ENCODE results near the gene ZXDC. TPM values are rescaled to one million over a fixed set of nuclear protein-coding genes. Genes with fewer than 3 reads are reported as not detected.
A peak's percentile ranks its signal among the peaks of the same experiment; 100 is the strongest.

ZXDC gene
- total RNA-seq, result 29.2 and 29.4 TPM in 2 replicates

- Mint-ChIP-seq H3K27ac (peak within 1 kb of the TSS; percentile 93), H3K4me3 (peak within 1 kb of the TSS; percentile 95), H3K9me3 (no peaks in the 10 kb centered on the region), H3K27me3 (peaks cover 3% of the 10 kb centered on the region), H3K4me1 (peaks cover 29% of the 10 kb centered on the region), H3K36me3 (ENCODE audit: low read depth) (peaks cover 29% of the 10 kb centered on the region)
- intact Hi-C loops (cut with micrococcal nuclease), result loop anchor here (1.0 to 10.0 kb wide), 8 partner anchors 118 to 1639 kb away; partner anchors contain the start of genes KLF15, OSBPL11, PLXNA1 and SEC61A1
- peak; percentile 97 for DNase-seq
Measured at GRCh38 chr3:126475413-126476114, at the start of gene ZXDC. Gene ZXDC (minus strand): TSS chr3:126475891. CDS start chr3:126475865, 26 bp downstream.

- intact Hi-C loops (cut with micrococcal nuclease), result no loop called here
- H3K27me3 Mint-ChIP-seq, result peaks cover 15% of the 10 kb centered on the region
- no peaks in the 10 kb centered on the region for H3K9me3 Mint-ChIP-seq
- H3K4me3 Mint-ChIP-seq, result no peak overlapping the region
- no peak for DNase-seq
- H3K4me1 Mint-ChIP-seq, result peaks cover 2% of the 10 kb centered on the region
- no peaks in the 10 kb centered on the region for H3K36me3 Mint-ChIP-seq (ENCODE audit: low read depth)
- H3K27ac Mint-ChIP-seq, result no peak overlapping the region
Measured at GRCh38 chr3:126525091-126525852, 49.6 kb upstream of the ZXDC start.

GRCh38 chr3:126524429-126524988 lies 48.8 kb upstream of the ZXDC start:
- DNase-seq, result no peak
- H3K4me3 Mint-ChIP-seq, result no peak overlapping the region

GRCh38 chr3:126523745-126524428 lies 48.2 kb upstream of the ZXDC start, which contains the start of gene CHST13:
Gene CHST13 (plus strand): TSS chr3:126524155. CDS start chr3:126524333, 178 bp downstream.
- H3K27me3 Mint-ChIP-seq, result peaks cover 15% of the 10 kb centered on the region
- intact Hi-C loops (cut with micrococcal nuclease), result loop anchor here (2.0 kb wide), 1 partner anchor 931 kb away; no protein-coding TSS in a partner anchor
- DNase-seq, result no peak
- no peaks in the 10 kb centered on the region for H3K4me1 Mint-ChIP-seq
- no peaks in the 10 kb centered on the region for H3K36me3 Mint-ChIP-seq (ENCODE audit: low read depth)
- H3K27ac Mint-ChIP-seq, result no peak within 1 kb of the TSS
- H3K9me3 Mint-ChIP-seq, result no peaks in the 10 kb centered on the region
- H3K4me3 Mint-ChIP-seq, result no peak within 1 kb of the TSS

More at GRCh38 chr3:126524429-126524988, 48.8 kb upstream of the ZXDC start:
- Mint-ChIP-seq H3K9me3 (no peaks in the 10 kb centered on the region), H3K36me3 (ENCODE audit: low read depth) (no peaks in the 10 kb centered on the region), H3K27me3 (peaks cover 15% of the 10 kb centered on the region), H3K27ac (no peak overlapping the region), H3K4me1 (no peaks in the 10 kb centered on the region)
- intact Hi-C loops (cut with micrococcal nuclease), result no loop called here

- Mint-ChIP-seq H3K4me3 (no peak overlapping the region), H3K4me1 (no peaks in the 10 kb centered on the region), H3K27ac (no peak overlapping the region), H3K27me3 (peaks cover 15% of the 10 kb centered on the region), H3K36me3 (ENCODE audit: low read depth) (no peaks in the 10 kb centered on the region), H3K9me3 (no peaks in the 10 kb centered on the region)
- intact Hi-C loops (cut with micrococcal nuclease), result loop anchor here (1.0 to 2.0 kb wide), 2 partner anchors 932 to 1022 kb away; no protein-coding TSS in a partner anchor
- peak; percentile 82 for DNase-seq
Measured at GRCh38 chr3:126522363-126522788, 46.7 kb upstream of the ZXDC start.

GRCh38 chr3:126521122-126521891 lies 45.6 kb upstream of the ZXDC start:
- peaks cover 15% of the 10 kb centered on the region for H3K27me3 Mint-ChIP-seq
- no peaks in the 10 kb centered on the region for H3K36me3 Mint-ChIP-seq (ENCODE audit: low read depth)
- H3K4me3 Mint-ChIP-seq, result no peak overlapping the region
- H3K27ac Mint-ChIP-seq, result no peak overlapping the region
- H3K4me1 Mint-ChIP-seq, result no peaks in the 10 kb centered on the region
- DNase-seq, result no peak
- no peaks in the 10 kb centered on the region for H3K9me3 Mint-ChIP-seq
- intact Hi-C loops (cut with micrococcal nuclease), result no loop called here

- no peaks in the 10 kb centered on the region for H3K9me3 Mint-ChIP-seq
- H3K4me1 Mint-ChIP-seq, result no peaks in the 10 kb centered on the region
- H3K27me3 Mint-ChIP-seq, result peaks cover 14% of the 10 kb centered on the region
- no peak overlapping the region for H3K27ac Mint-ChIP-seq
- intact Hi-C loops (cut with micrococcal nuclease), result no loop called here
- H3K36me3 Mint-ChIP-seq (ENCODE audit: low read depth), result no peaks in the 10 kb centered on the region
- H3K4me3 Mint-ChIP-seq, result no peak overlapping the region
- no peak for DNase-seq
Measured at GRCh38 chr3:126519506-126520455, 44.1 kb upstream of the ZXDC start.

- H3K27me3 Mint-ChIP-seq, result peaks cover 11% of the 10 kb centered on the region
- no peak overlapping the region for H3K27ac Mint-ChIP-seq
- H3K4me1 Mint-ChIP-seq, result no peaks in the 10 kb centered on the region
- H3K4me3 Mint-ChIP-seq, result no peak overlapping the region
- no peak for DNase-seq
- no peaks in the 10 kb centered on the region for H3K9me3 Mint-ChIP-seq
- intact Hi-C loops (cut with micrococcal nuclease), result no loop called here
- no peaks in the 10 kb centered on the region for H3K36me3 Mint-ChIP-seq (ENCODE audit: low read depth)
Measured at GRCh38 chr3:126518779-126519177, 43.1 kb upstream of the ZXDC start.

- intact Hi-C loops (cut with micrococcal nuclease), result no loop called here
- H3K27ac Mint-ChIP-seq, result no peak overlapping the region
- H3K9me3 Mint-ChIP-seq, result no peaks in the 10 kb centered on the region
- peaks cover 7% of the 10 kb centered on the region for H3K27me3 Mint-ChIP-seq
- H3K4me1 Mint-ChIP-seq, result no peaks in the 10 kb centered on the region
- no peak overlapping the region for H3K4me3 Mint-ChIP-seq
- no peaks in the 10 kb centered on the region for H3K36me3 Mint-ChIP-seq (ENCODE audit: low read depth)
- no peak for DNase-seq
Measured at GRCh38 chr3:126517986-126518778, 42.5 kb upstream of the ZXDC start.

GRCh38 chr3:126517291-126517951 lies 41.7 kb upstream of the ZXDC start, which contains the start of gene UROC1:
Gene UROC1 (minus strand): TSS chr3:126517773. CDS start chr3:126517719, 54 bp downstream.
- DNase-seq, result no peak
- Mint-ChIP-seq H3K27me3 (no peaks in the 10 kb centered on the region), H3K4me3 (no peak within 1 kb of the TSS), H3K27ac (no peak within 1 kb of the TSS), H3K4me1 (no peaks in the 10 kb centered on the region), H3K9me3 (no peaks in the 10 kb centered on the region), H3K36me3 (ENCODE audit: low read depth) (no peaks in the 10 kb centered on the region)
- intact Hi-C loops (cut with micrococcal nuclease), result no loop called here

- Mint-ChIP-seq H3K4me3 (no peak overlapping the region), H3K4me1 (no peaks in the 10 kb centered on the region), H3K27ac (no peak overlapping the region), H3K9me3 (no peaks in the 10 kb centered on the region), H3K27me3 (no peaks in the 10 kb centered on the region), H3K36me3 (ENCODE audit: low read depth) (no peaks in the 10 kb centered on the region)
- no peak for DNase-seq
- intact Hi-C loops (cut with micrococcal nuclease), result no loop called here
Measured at GRCh38 chr3:126516936-126517290, 41.2 kb upstream of the ZXDC start.

All from activated CD4-positive, alpha-beta T cell treated with anti-CD3 and anti-CD28 coated beads, Interleukin-2, amount 10 ng/mL, durations not matched to agents 24 days and 14 days (primary cell).